Aorta (tissue), 5 donors: Measurements from ENCODE around the gene ITPK1. TPM values are rescaled to one million over a fixed set of nuclear protein-coding genes. Genes with fewer than 3 reads are reported as not detected.
"Not testable (repeated sequence)": the region's sequence is repeated elsewhere in the genome, so short reads cannot be mapped to it uniquely, and the experiment has no call there.

Source experiments
- ATAC-seq: fragments of 200-7000 bp; cut with Tn5 transposase; one replicate; pipeline ENCODE4 v1.9.1; 2022; ENCODE audit warnings: moderate library complexity; ENCODE audit not compliant: low FRiP score
- DNase-seq, 2 donors: peaks; one replicate each; pipeline ENCODE4 v3.0.0-alpha.2; 2020
- H3K27ac ChIP-seq, 2 donors: one replicate each; pipeline ENCODE4 v1.5.1; 2013; ENCODE audit warnings: low read length in 2 of 2, mild to moderate bottlenecking in 2 of 2, moderate library complexity in 2 of 2, control low read depth in 1 of 2, inconsistent platforms in 1 of 2, low read depth in 1 of 2
- H3K27me3 ChIP-seq, 2 donors: one replicate each; pipeline ENCODE4 v1.6.1; 2013; ENCODE audit warnings: control low read depth in 1 of 2, low read length in 1 of 2, mild to moderate bottlenecking in 1 of 2, moderate library complexity in 1 of 2; ENCODE audit not compliant: insufficient read depth in 2 of 2, control insufficient read depth in 1 of 2
- H3K36me3 ChIP-seq, 2 donors: one replicate each; pipeline ENCODE4 v1.6.1; 2013; ENCODE audit warnings: control low read depth in 1 of 2, low read length in 1 of 2, mild to moderate bottlenecking in 1 of 2; ENCODE audit not compliant: insufficient read depth in 2 of 2, control insufficient read depth in 1 of 2
- H3K4me1 ChIP-seq, 2 donors: one replicate each; pipeline ENCODE4 v1.6.1; 2013; ENCODE audit warnings: low read length in 2 of 2, control low read depth in 1 of 2, mild to moderate bottlenecking in 1 of 2, moderate library complexity in 1 of 2; ENCODE audit not compliant: insufficient read depth in 2 of 2, control insufficient read depth in 1 of 2
- H3K4me3 ChIP-seq, 2 donors: one replicate each; pipeline ENCODE4 v1.5.1; 2013; ENCODE audit warnings: low read length in 2 of 2, control low read depth in 1 of 2, mild to moderate bottlenecking in 1 of 2
- H3K9me3 ChIP-seq: one replicate; pipeline ENCODE4 v1.6.1; 2013; ENCODE audit warnings: mild to moderate bottlenecking, low read length; ENCODE audit not compliant: control insufficient read depth
- WGBS, 2 donors: extraction: QIAGEN DNeasy Blood & Tissue Kit; methylation state at CpG; one replicate each; pipeline ENCODE4 v1.1.7; 2013; 5-methylcytosine and 5-hydroxymethylcytosine counted together
- intact Hi-C, 2 donors: fragments of 100-400 bp; cut with DNase I; formaldehyde crosslinking; loops; one replicate each; pipeline versions ENCODE4 v1.14.2 to v1.15.0; 2022
- polyA plus RNA-seq, 2 donors: library from polyadenylated mRNA; stranded (reverse); fragments of 200-250 nt; gene quantifications; one replicate each; pipeline ENCODE4 v1.2.3, GENCODE V29; 2013
- total RNA-seq, 2 donors: library from RNA; stranded (reverse); fragmentation: NEBNext Ultra II Directional; extraction: Animal tissue kit (Norgen Biotek cat#: 25700); gene quantifications; one replicate each; pipeline ENCODE4 v1.2.1, GENCODE V29; 2021
- donor health status: healthy with polysubstance abuse.
- donor health status: Bipolar disorder and iron deficiency.
- donor health status: DM: no; HTN: no; CAD: no.
- donor health status: DM: no; HTN: no; CAD: no.
- donor health status: DM: yes; HTN: yes; CAD: no.

The ITPK1 gene
- total and polyA plus RNA-seq, 4 donors = 39.7 to 69.5 (median 54.2) TPM

GRCh38 chr14:93120517-93120916 is 4.8 kb upstream of the ITPK1 start:
- ATAC-seq (no peak), DNase-seq (no peak)
- H3K4me1 ChIP-seq = no peaks in the 10 kb centered on the region
- no peaks in the 10 kb centered on the region for H3K9me3 ChIP-seq
- intact Hi-C loops = no loop called here
- no peak overlapping the region for H3K4me3 ChIP-seq
- 77 to 82% methylated on average over 4 of the region's 4 CpGs for WGBS, 2 donors
- no peaks in the 10 kb centered on the region for H3K36me3 ChIP-seq
- H3K27ac ChIP-seq = no peak overlapping the region
- no peaks in the 10 kb centered on the region for H3K27me3 ChIP-seq

- Histone ChIP-seq H3K9me3 (no peaks in the 10 kb centered on the region), H3K36me3 (no peaks in the 10 kb centered on the region), H3K4me3 (no peak overlapping the region), H3K27me3 (no peaks in the 10 kb centered on the region), H3K27ac (peak overlapping the region in 1 of 2 donors; percentile 13), H3K4me1 (no peaks in the 10 kb centered on the region)
- ATAC-seq (no peak), DNase-seq (no peak)
- WGBS, 2 donors = 92 to 95% methylated on average over 11 of the region's 11 CpGs
- intact Hi-C loops = no loop called here
Observed at GRCh38 chr14:93116676-93117200, 1.0 kb upstream of the ITPK1 start.

- Histone ChIP-seq H3K9me3 (no peaks in the 10 kb centered on the region), H3K4me3 (peak overlapping the region; percentile 87 to 93), H3K36me3 (no peaks in the 10 kb centered on the region), H3K27me3 (no peaks in the 10 kb centered on the region), H3K27ac (peak overlapping the region; percentile 76 to 93), H3K4me1 (no peaks in the 10 kb centered on the region)
- DNase-seq (peak; percentile 93 to 96), ATAC-seq (peak; percentile 90)
- 1% methylated on average over 26 to 99 of the region's 99 CpGs for WGBS, 2 donors
- intact Hi-C loops = no loop called here
Observed at GRCh38 chr14:93115069-93115820, 480 bp downstream of the ITPK1 start.

- no peaks in the 10 kb centered on the region for H3K36me3 ChIP-seq
- ATAC-seq = no peak
- peak overlapping the region in 1 of 2 donors; percentile 41 for H3K27ac ChIP-seq
- peak; percentile 60 to 81 for DNase-seq
- intact Hi-C loops = no loop called here
- 1 to 3% methylated on average over 27 to 38 of the region's 38 CpGs for WGBS, 2 donors
- H3K9me3 ChIP-seq = no peaks in the 10 kb centered on the region
- peak overlapping the region; percentile 87 to 93 for H3K4me3 ChIP-seq
- H3K4me1 ChIP-seq = no peaks in the 10 kb centered on the region
- no peaks in the 10 kb centered on the region for H3K27me3 ChIP-seq
Observed at GRCh38 chr14:93114713-93115068, 1.0 kb downstream of the ITPK1 start.

- ATAC-seq = no peak
Observed at GRCh38 chr14:93114068-93114710, 1.5 kb downstream of the ITPK1 start.

GRCh38 chr14:93113678-93114067 is 2.1 kb downstream of the ITPK1 start:
- intact Hi-C loops = loop anchor here (2.0 kb wide), 2 partner anchors 23 to 161 kb away; no protein-coding TSS in a partner anchor
- Histone ChIP-seq H3K4me3 (no peak overlapping the region), H3K4me1 (no peaks in the 10 kb centered on the region), H3K36me3 (no peaks in the 10 kb centered on the region), H3K27ac (no peak overlapping the region), H3K9me3 (no peaks in the 10 kb centered on the region), H3K27me3 (no peaks in the 10 kb centered on the region)
- 64 to 74% methylated on average over 8 of the region's 8 CpGs for WGBS, 2 donors
- no peak for DNase-seq
- no peak for ATAC-seq

More at GRCh38 chr14:93114068-93114710, 1.5 kb downstream of the ITPK1 start:
- no peaks in the 10 kb centered on the region for H3K4me1 ChIP-seq
- 15 to 20% methylated on average over 18 of the region's 18 CpGs for WGBS, 2 donors
- H3K9me3 ChIP-seq = no peaks in the 10 kb centered on the region
- H3K4me3 ChIP-seq = peak overlapping the region; percentile 87 to 93
- H3K27me3 ChIP-seq = no peaks in the 10 kb centered on the region
- no peaks in the 10 kb centered on the region for H3K36me3 ChIP-seq
- intact Hi-C loops = no loop called here
- no peak overlapping the region for H3K27ac ChIP-seq
- no peak for DNase-seq

GRCh38 chr14:93112891-93113677 is 2.6 kb downstream of the ITPK1 start:
- Histone ChIP-seq H3K27ac (peak overlapping the region in 1 of 2 donors; percentile 11), H3K4me3 (peak overlapping the region in 1 of 2 donors; percentile 2), H3K4me1 (no peaks in the 10 kb centered on the region), H3K27me3 (no peaks in the 10 kb centered on the region), H3K36me3 (no peaks in the 10 kb centered on the region), H3K9me3 (no peaks in the 10 kb centered on the region)
- peak; percentile 30 for ATAC-seq
- 23 to 25% methylated on average over 15 of the region's 15 CpGs for WGBS, 2 donors
- peak; percentile 84 to 89 for DNase-seq
- intact Hi-C loops = loop anchor here (2.0 kb wide), 2 partner anchors 24 to 160 kb away; no protein-coding TSS in a partner anchor

- H3K27ac ChIP-seq, H3K9me3 ChIP-seq, H3K4me3 ChIP-seq, ATAC-seq, H3K4me1 ChIP-seq, DNase-seq, H3K27me3 ChIP-seq, intact Hi-C loops, H3K36me3 ChIP-seq: not testable (repeated sequence)
- 95 to 97% methylated on average over 8 of the region's 8 CpGs for WGBS, 2 donors
Observed at GRCh38 chr14:93111541-93111940, 4.2 kb downstream of the ITPK1 start.
